ENCODE results near the gene SERPINA1.
"Not testable (repeated sequence)": the region's sequence is repeated elsewhere in the genome, so short reads cannot be mapped to it uniquely, and the experiment has no call there.

The SERPINA1 gene

GRCh38 chr14:94412671-94413638 lies 24.6 kb upstream of the SERPINA1 start:
- no peak for DNase-seq (ENCODE audit: insufficient read length, low spot score)
- TF ChIP-seq CTCF (IDR thresholded peaks at IDR 0.05; ENCODE audit: insufficient read depth, missing control alignments) = no peak
- FAIRE-seq = no peak

- FAIRE-seq = no peak
- no peak for DNase-seq (ENCODE audit: insufficient read length, low spot score)
These were observed 23.2 kb upstream of the SERPINA1 start for GRCh38 chr14:94411638-94412037.

GRCh38 chr14:94409430-94409829 lies 21.0 kb upstream of the SERPINA1 start:
- DNase-seq (ENCODE audit: insufficient read length, low spot score); FAIRE-seq: not testable (repeated sequence)

More at GRCh38 chr14:94411638-94412037, 23.2 kb upstream of the SERPINA1 start:
- TF ChIP-seq CTCF (IDR thresholded peaks at IDR 0.05; ENCODE audit: insufficient read depth, missing control alignments) = no peak

GRCh38 chr14:94408546-94409095 lies 20.2 kb upstream of the SERPINA1 start:
- no peak for TF ChIP-seq CTCF (IDR thresholded peaks at IDR 0.05; ENCODE audit: insufficient read depth, missing control alignments)
- DNase-seq (ENCODE audit: insufficient read length, low spot score) (no peak), FAIRE-seq (no peak)

- FAIRE-seq (no peak), DNase-seq (ENCODE audit: insufficient read length, low spot score) (no peak)
- no peak for TF ChIP-seq CTCF (IDR thresholded peaks at IDR 0.05; ENCODE audit: insufficient read depth, missing control alignments)
These were observed 19.5 kb upstream of the SERPINA1 start for GRCh38 chr14:94407906-94408305.

- no peak for DNase-seq (ENCODE audit: insufficient read length, low spot score)
- TF ChIP-seq CTCF (IDR thresholded peaks at IDR 0.05; ENCODE audit: insufficient read depth, missing control alignments) = no peak
- no peak for FAIRE-seq
These were observed 18.5 kb upstream of the SERPINA1 start for GRCh38 chr14:94406910-94407309.

GRCh38 chr14:94405486-94405885 lies 17.1 kb upstream of the SERPINA1 start:
- DNase-seq (ENCODE audit: insufficient read length, low spot score) (no peak), FAIRE-seq (no peak)
- no peak for TF ChIP-seq CTCF (IDR thresholded peaks at IDR 0.05; ENCODE audit: insufficient read depth, missing control alignments)
